NB4 (cell line): ENCODE measurements around the gene PSD4.

Experiments used
- CTCF ChIP-seq: IDR thresholded peaks from one replicate; pipeline ENCODE4 v1.5.1; 2012; ENCODE audit warnings: low read depth, low read length
- MAX ChIP-seq: IDR thresholded peaks from 2 replicates; pipeline ENCODE4 v1.6.1; 2011; ENCODE audit warnings: low read depth, low read length
- MYC ChIP-seq: IDR thresholded peaks from 2 replicates; pipeline ENCODE4 v1.6.1; 2011; ENCODE audit warnings: low read depth, low read length

GRCh38 chr2:113240150-113240914, 66.6 kb downstream of the PSD4 start:
- TF ChIP-seq CTCF (no peak), MYC (no peak), MAX (no peak)
